Measurements from ENCODE around the gene MYRF. TPM values are rescaled to one million over a fixed set of nuclear protein-coding genes. Genes with fewer than 3 reads are reported as not detected.
A peak's percentile ranks its signal among the peaks of the same experiment; 100 is the strongest.

MYRF gene
- total RNA-seq, 3 donors from 2014 or later = 7.8 to 15.6 (median 10.2) TPM

- H3K36me3 ChIP-seq (ENCODE audit: low read depth) = no peaks in the 10 kb centered on the region
Measured at GRCh38 chr11:61793083-61793828, 40.8 kb downstream of the MYRF start.

GRCh38 chr11:61793829-61794204, 41.4 kb downstream of the MYRF start:
- no peak for DNase-seq
- H3K9me3 ChIP-seq = no peaks in the 10 kb centered on the region
- H3K4me3 ChIP-seq = no peak overlapping the region
- H3K36me3 ChIP-seq (ENCODE audit: low read depth) = no peaks in the 10 kb centered on the region
- no peak for ATAC-seq
- intact Hi-C loops (cut with DNase I, micrococcal nuclease) = no loop called here
- H3K4me1 ChIP-seq (ENCODE audit: low read depth) = peaks cover 20% of the 10 kb centered on the region
- no peak for TF ChIP-seq CTCF (IDR thresholded peaks at IDR 0.05)

More at GRCh38 chr11:61793083-61793828, 40.8 kb downstream of the MYRF start:
- intact Hi-C loops (cut with DNase I, micrococcal nuclease) = no loop called here
- no peak for TF ChIP-seq CTCF (IDR thresholded peaks at IDR 0.05)
- ATAC-seq (peak; percentile 28), DNase-seq (no peak)
- peaks cover 20% of the 10 kb centered on the region for H3K4me1 ChIP-seq (ENCODE audit: low read depth)
- H3K4me3 ChIP-seq = peak overlapping the region; percentile 83
- H3K9me3 ChIP-seq = no peaks in the 10 kb centered on the region

- intact Hi-C loops (cut with DNase I, micrococcal nuclease) = no loop called here
- Histone ChIP-seq H3K4me3 (no peak overlapping the region), H3K9me3 (no peaks in the 10 kb centered on the region), H3K36me3 (ENCODE audit: low read depth) (no peaks in the 10 kb centered on the region), H3K4me1 (ENCODE audit: low read depth) (peaks cover 20% of the 10 kb centered on the region)
- no peak for ATAC-seq
- no peak for TF ChIP-seq CTCF (IDR thresholded peaks at IDR 0.05)
- DNase-seq = no peak
Measured at GRCh38 chr11:61794579-61794978, 42.1 kb downstream of the MYRF start.

- no peak for ATAC-seq
- no peaks in the 10 kb centered on the region for H3K9me3 ChIP-seq
- TF ChIP-seq CTCF (IDR thresholded peaks at IDR 0.05) = no peak
- DNase-seq = no peak
- H3K4me1 ChIP-seq (ENCODE audit: low read depth) = peaks cover 20% of the 10 kb centered on the region
- H3K36me3 ChIP-seq (ENCODE audit: low read depth) = no peaks in the 10 kb centered on the region
- intact Hi-C loops (cut with DNase I, micrococcal nuclease) = no loop called here
- H3K4me3 ChIP-seq = no peak overlapping the region
Measured at GRCh38 chr11:61795459-61795858, 43.0 kb downstream of the MYRF start.

- H3K4me3 ChIP-seq = no peak overlapping the region
- no peak for ATAC-seq
- H3K4me1 ChIP-seq (ENCODE audit: low read depth) = peaks cover 20% of the 10 kb centered on the region
- H3K36me3 ChIP-seq (ENCODE audit: low read depth) = no peaks in the 10 kb centered on the region
- intact Hi-C loops (cut with DNase I, micrococcal nuclease) = no loop called here
- DNase-seq = no peak
- TF ChIP-seq CTCF (IDR thresholded peaks at IDR 0.05) = no peak
- no peaks in the 10 kb centered on the region for H3K9me3 ChIP-seq
Measured at GRCh38 chr11:61795876-61796526, 43.6 kb downstream of the MYRF start.

Data from mucosa of descending colon (tissue), 3 donors.